NCI-H128 (cell line): ENCODE results near the gene C9orf50.
"Not testable (repeated sequence)": the region's sequence is repeated elsewhere in the genome, so short reads cannot be mapped to it uniquely, and the experiment has no call there.

Experiments
- DNase-seq: peaks from one replicate; lab custom pipeline; 2025; ENCODE audit not compliant: unreplicated experiment; lab: John Stamatoyannopoulos, UW

The C9orf50 gene

GRCh38 chr9:129620669-129621295 is at the start of gene C9orf50:
Gene C9orf50, minus strand, starts transcription at chr9:129621101. Its CDS starts 527 bp downstream, at chr9:129620574.
- DNase-seq = no peak

GRCh38 chr9:129669946-129670345 is 49.0 kb upstream of the C9orf50 start:
- no peak for DNase-seq

GRCh38 chr9:129669141-129669718 is 48.3 kb upstream of the C9orf50 start:
- no peak for DNase-seq

GRCh38 chr9:129667850-129668249 is 46.9 kb upstream of the C9orf50 start:
- DNase-seq = no peak

- DNase-seq = no peak
Observed at GRCh38 chr9:129667378-129667777, 46.5 kb upstream of the C9orf50 start.

- DNase-seq = no peak
Observed at GRCh38 chr9:129666575-129666974, 45.7 kb upstream of the C9orf50 start.

GRCh38 chr9:129665814-129666520 is 45.1 kb upstream of the C9orf50 start:
- DNase-seq = no peak

- DNase-seq = no peak
Observed at GRCh38 chr9:129665389-129665775, 44.5 kb upstream of the C9orf50 start, which contains the start of gene PRRX2. Gene PRRX2, plus strand, starts transcription at chr9:129665647. Its CDS starts 221 bp downstream, at chr9:129665868.

- DNase-seq = no peak
Observed at GRCh38 chr9:129664746-129665388, 44.0 kb upstream of the C9orf50 start.

- DNase-seq = not testable (repeated sequence)
Observed at GRCh38 chr9:129662239-129662638, 41.3 kb upstream of the C9orf50 start.

GRCh38 chr9:129661029-129661428 is 40.1 kb upstream of the C9orf50 start:
- no peak for DNase-seq

- DNase-seq = no peak
Observed at GRCh38 chr9:129656795-129657390, 36.0 kb upstream of the C9orf50 start.

GRCh38 chr9:129655696-129656095 is 34.8 kb upstream of the C9orf50 start:
- DNase-seq = no peak

GRCh38 chr9:129655154-129655553 is 34.3 kb upstream of the C9orf50 start:
- no peak for DNase-seq

GRCh38 chr9:129654554-129655040 is 33.7 kb upstream of the C9orf50 start:
- no peak for DNase-seq

- no peak for DNase-seq
Observed at GRCh38 chr9:129653823-129654553, 33.1 kb upstream of the C9orf50 start.

- no peak for DNase-seq
Observed at GRCh38 chr9:129650680-129651235, 29.9 kb upstream of the C9orf50 start.

GRCh38 chr9:129649726-129650679 is 29.1 kb upstream of the C9orf50 start:
- DNase-seq = no peak

- DNase-seq = no peak
Observed at GRCh38 chr9:129648764-129649115, 27.8 kb upstream of the C9orf50 start.
